LoVo (cell line): ENCODE measurements around the gene GTF2F2.
A peak's percentile ranks its signal among the peaks of the same experiment; 100 is the strongest.

Experiments
- DNase-seq: peaks from one replicate; pipeline ENCODE4 v3.0.0-alpha.2; 2016; ENCODE audit warnings: low spot score

Gene GTF2F2

GRCh38 chr13:45119991-45120864 is at the start of gene GTF2F2:
GTF2F2 (plus strand) TSS chr13:45120510; CDS start chr13:45120656, 146 bp downstream.
- DNase-seq, result peak; percentile 94

- DNase-seq, result no peak
Observed at GRCh38 chr13:45073809-45074208, 46.5 kb upstream of the GTF2F2 start.

- no peak for DNase-seq
Observed at GRCh38 chr13:45074721-45075120, 45.6 kb upstream of the GTF2F2 start.

GRCh38 chr13:45078003-45078402 is 42.3 kb upstream of the GTF2F2 start:
- no peak for DNase-seq

- DNase-seq, result peak; percentile 34
Observed at GRCh38 chr13:45082964-45083363, 37.3 kb upstream of the GTF2F2 start.

- no peak for DNase-seq
Observed at GRCh38 chr13:45084515-45084914, 35.8 kb upstream of the GTF2F2 start.

- DNase-seq, result no peak
Observed at GRCh38 chr13:45086484-45086883, 33.8 kb upstream of the GTF2F2 start.

GRCh38 chr13:45092663-45093062 is 27.6 kb upstream of the GTF2F2 start:
- DNase-seq, result no peak

GRCh38 chr13:45100573-45101262 is 19.6 kb upstream of the GTF2F2 start:
- no peak for DNase-seq

- DNase-seq, result no peak
Observed at GRCh38 chr13:45101327-45102018, 18.8 kb upstream of the GTF2F2 start.

- DNase-seq, result no peak
Observed at GRCh38 chr13:45102136-45102507, 18.2 kb upstream of the GTF2F2 start.

GRCh38 chr13:45103449-45103848 is 16.9 kb upstream of the GTF2F2 start:
- no peak for DNase-seq

GRCh38 chr13:45104261-45104660 is 16.0 kb upstream of the GTF2F2 start:
- DNase-seq, result no peak

GRCh38 chr13:45105895-45106294 is 14.4 kb upstream of the GTF2F2 start:
- no peak for DNase-seq

- DNase-seq, result no peak
Observed at GRCh38 chr13:45107539-45107938, 12.8 kb upstream of the GTF2F2 start.

- no peak for DNase-seq
Observed at GRCh38 chr13:45108716-45109101, 11.6 kb upstream of the GTF2F2 start.

GRCh38 chr13:45109102-45109720 is 11.1 kb upstream of the GTF2F2 start:
- no peak for DNase-seq

GRCh38 chr13:45113233-45114224 is 6.8 kb upstream of the GTF2F2 start:
- DNase-seq, result no peak

- DNase-seq, result peak; percentile 16
Observed at GRCh38 chr13:45119469-45119990, 780 bp upstream of the GTF2F2 start.

GRCh38 chr13:45120967-45121831 is 889 bp downstream of the GTF2F2 start:
- no peak for DNase-seq
